Bronchial epithelial cell (primary cell): Measurements from ENCODE around the gene FAM228A. TPM values are rescaled to one million over a fixed set of nuclear protein-coding genes. Genes with fewer than 3 reads are reported as not detected.

Experiments
- DNase-seq: peaks from one replicate; pipeline ENCODE4 v3.0.0-alpha.2; 2010; ENCODE audit warnings: low read depth
- FAIRE-seq: peaks from 2 replicates; lab custom pipeline; 2011; peaks lifted over from hg19 to GRCh38; lab: Jason Lieb, UNC
- H3K27me3 ChIP-seq: 2 replicates; pipeline ENCODE4 v1.5.1; 2011; ENCODE audit warnings: low read length; ENCODE audit not compliant: control insufficient read depth, insufficient read depth
- H3K36me3 ChIP-seq: 2 replicates; pipeline ENCODE4 v1.5.1; 2011; ENCODE audit warnings: low read length; ENCODE audit not compliant: control insufficient read depth, insufficient read depth
- H3K4me3 ChIP-seq: 2 replicates; pipeline ENCODE4 v1.5.1; 2011; ENCODE audit warnings: mild to moderate bottlenecking, low read depth, low read length, control low read depth
- CTCF ChIP-seq: IDR thresholded peaks from 2 replicates; pipeline ENCODE4 v1.5.1; 2011; ENCODE audit warnings: mild to moderate bottlenecking, moderate library complexity, low read length, control low read depth, inconsistent platforms; ENCODE audit not compliant: insufficient read depth, severe bottlenecking
- total RNA-seq: library from RNA; depleted of rRNA; stranded (reverse); fragments of >200 nt; gene quantifications from 2 replicates; pipeline ENCODE4 v1.2.1, GENCODE V29; 2014

FAM228A gene
- total RNA-seq, 1 donor from 2014 or later, result not detected

DNA sequence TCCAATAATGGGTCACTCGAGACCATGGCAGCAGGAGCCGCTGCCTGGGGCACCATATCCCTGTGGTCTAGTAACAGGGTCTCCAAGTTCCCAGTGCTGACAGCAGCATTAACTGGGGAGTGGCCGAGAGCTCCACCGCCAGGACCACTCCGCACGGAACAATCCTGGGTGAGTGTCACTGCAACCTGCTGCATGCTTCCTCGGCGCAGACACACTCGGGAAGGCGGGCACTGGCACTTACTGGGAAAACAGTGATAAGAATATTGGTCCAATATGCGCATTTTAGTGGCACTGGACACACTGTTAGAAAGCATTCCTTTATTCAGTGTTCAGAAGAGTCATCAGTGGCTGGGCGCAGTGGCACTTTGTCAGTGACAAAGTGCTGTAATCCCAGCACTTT is 29.7 kb downstream of the FAM228A start:
- no peak for DNase-seq
- FAIRE-seq, result no peak
- peaks cover 13% of the 10 kb centered on the region for H3K36me3 ChIP-seq

GRCh38 chr2:24205131-24205530 is 30.3 kb downstream of the FAM228A start:
- DNase-seq (no peak), FAIRE-seq (no peak)
- Histone ChIP-seq H3K27me3 (no peaks in the 10 kb centered on the region), H3K4me3 (no peak overlapping the region), H3K36me3 (peaks cover 15% of the 10 kb centered on the region)
- no peak for TF ChIP-seq CTCF

More for the DNA sequence above, 29.7 kb downstream of the FAM228A start:
- TF ChIP-seq CTCF, result no peak
- Histone ChIP-seq H3K4me3 (no peak overlapping the region), H3K27me3 (no peaks in the 10 kb centered on the region)

DNA sequence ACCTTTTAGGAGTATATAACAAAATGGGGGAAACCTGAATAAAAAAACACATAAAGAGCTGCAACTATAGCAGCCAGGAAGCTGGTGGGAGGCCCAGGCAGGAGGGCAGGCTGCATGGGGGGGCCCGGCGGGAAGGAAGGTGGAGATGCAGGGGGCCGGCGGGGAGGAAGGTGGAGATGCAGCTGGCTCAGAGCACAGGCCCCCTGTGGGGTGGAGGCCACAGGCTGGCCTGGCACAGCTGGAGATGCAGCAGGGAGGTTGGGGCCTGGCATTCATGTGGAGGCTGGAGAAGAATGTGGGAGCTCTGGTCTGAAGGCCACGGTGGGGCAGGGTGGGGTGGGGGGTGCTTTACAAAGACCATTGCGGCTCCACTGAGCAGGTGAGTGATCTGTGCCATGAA is 31.4 kb downstream of the FAM228A start:
- H3K27me3 ChIP-seq, result no peaks in the 10 kb centered on the region
- no peak for TF ChIP-seq CTCF
- no peak for FAIRE-seq
- DNase-seq, result no peak
- H3K4me3 ChIP-seq, result no peak overlapping the region
- H3K36me3 ChIP-seq, result peaks cover 18% of the 10 kb centered on the region

- FAIRE-seq (no peak), DNase-seq (no peak)
- H3K36me3 ChIP-seq, result peaks cover 18% of the 10 kb centered on the region
- no peaks in the 10 kb centered on the region for H3K27me3 ChIP-seq
- H3K4me3 ChIP-seq, result no peak overlapping the region
- no peak for TF ChIP-seq CTCF
These were observed 31.9 kb downstream of the FAM228A start for GRCh38 chr2:24206714-24207113.

DNA sequence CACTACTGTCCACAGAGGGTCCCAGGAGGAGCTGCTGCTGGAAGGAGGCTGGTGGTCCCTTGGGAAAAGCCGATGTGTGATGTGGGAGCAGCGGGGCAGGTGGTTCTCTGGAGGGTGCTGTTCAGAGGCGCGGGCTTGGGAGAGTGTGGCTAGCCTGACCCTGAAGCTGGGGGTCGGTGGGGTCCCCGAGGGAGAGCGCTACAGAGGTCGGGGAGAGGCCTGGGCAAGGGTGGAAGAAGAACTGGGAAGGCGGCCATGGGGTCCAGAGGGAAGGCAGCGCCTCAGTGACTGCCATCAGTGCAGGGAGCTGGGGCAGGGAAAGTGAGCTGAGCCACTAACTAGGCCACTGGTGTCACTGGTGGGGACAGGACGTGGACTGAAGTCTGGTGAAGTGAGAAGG is 32.5 kb downstream of the FAM228A start:
- TF ChIP-seq CTCF, result no peak
- H3K36me3 ChIP-seq, result peaks cover 18% of the 10 kb centered on the region
- DNase-seq (no peak), FAIRE-seq (no peak)
- no peaks in the 10 kb centered on the region for H3K27me3 ChIP-seq
- H3K4me3 ChIP-seq, result no peak overlapping the region

- FAIRE-seq, result no peak
- no peak for DNase-seq
- H3K4me3 ChIP-seq, result no peak overlapping the region
- H3K36me3 ChIP-seq, result peaks cover 18% of the 10 kb centered on the region
- H3K27me3 ChIP-seq, result no peaks in the 10 kb centered on the region
- no peak for TF ChIP-seq CTCF
These were observed 33.6 kb downstream of the FAM228A start for GRCh38 chr2:24208490-24208889.
